GM21367 (cell line): ENCODE measurements around the gene FAM200C.
A peak's percentile ranks its signal among the peaks of the same experiment; 100 is the strongest.

Experiments used
- ATAC-seq: cut with Tn5 transposase; IDR thresholded peaks from one replicate; pipeline ENCODE4 v1.9.1; 2021; ENCODE audit not compliant: unreplicated experiment

The FAM200C gene

DNA sequence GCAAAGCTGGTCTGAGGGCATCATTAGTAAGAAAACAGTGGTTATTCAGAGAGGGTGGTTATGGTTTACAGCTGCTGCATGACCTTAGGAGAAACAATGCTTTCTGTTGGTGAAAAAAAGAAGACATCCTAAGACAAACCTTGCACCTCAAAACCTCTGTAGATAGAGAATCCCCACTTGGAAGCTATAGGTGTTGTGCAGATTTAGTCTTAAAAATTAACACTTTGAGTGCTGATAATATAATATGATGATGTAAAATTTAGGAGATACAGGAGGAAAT, 20.4 kb upstream of the FAM200C start:
- ATAC-seq: no peak

DNA sequence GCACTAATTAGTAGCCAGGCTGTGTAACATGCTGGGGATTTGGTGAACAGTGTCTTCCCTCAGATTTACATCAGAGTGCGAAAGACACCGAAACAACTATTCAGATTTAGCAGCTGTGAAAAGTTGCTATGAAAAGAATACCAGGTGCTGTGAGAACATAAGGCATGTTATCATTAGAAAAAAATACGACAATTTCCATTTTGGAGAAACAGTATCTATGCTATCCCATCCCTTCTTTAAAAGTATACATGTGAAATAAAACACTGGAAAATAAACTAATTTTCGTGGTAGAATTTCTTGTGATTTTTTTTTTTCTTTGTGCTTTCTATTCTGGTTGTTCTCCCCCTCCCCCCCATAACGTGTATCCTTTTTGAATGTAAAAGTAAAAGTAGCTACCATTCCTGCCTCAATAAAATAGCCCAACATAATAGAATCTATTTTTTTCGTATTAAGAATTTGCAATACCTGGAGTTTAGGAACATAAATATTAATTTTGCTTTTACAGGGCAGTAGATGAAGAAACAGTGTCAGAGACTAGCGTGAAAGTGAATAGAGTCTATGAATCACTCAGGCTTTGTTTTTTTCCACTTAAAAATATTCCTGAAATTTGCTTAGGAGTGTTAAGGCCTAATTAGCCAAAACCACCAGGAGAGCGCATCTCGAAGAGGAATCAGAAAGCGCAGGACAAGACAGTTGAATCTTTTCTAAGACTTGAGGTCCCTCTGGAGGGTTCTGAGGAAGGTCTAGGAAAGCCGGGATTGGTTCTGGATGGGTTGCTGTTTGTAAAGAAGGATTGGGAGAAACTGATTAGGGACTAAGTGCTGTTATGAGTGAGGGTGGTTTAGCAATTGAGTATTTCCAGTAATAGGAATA, 19.8 kb upstream of the FAM200C start:
- no peak for ATAC-seq

DNA sequence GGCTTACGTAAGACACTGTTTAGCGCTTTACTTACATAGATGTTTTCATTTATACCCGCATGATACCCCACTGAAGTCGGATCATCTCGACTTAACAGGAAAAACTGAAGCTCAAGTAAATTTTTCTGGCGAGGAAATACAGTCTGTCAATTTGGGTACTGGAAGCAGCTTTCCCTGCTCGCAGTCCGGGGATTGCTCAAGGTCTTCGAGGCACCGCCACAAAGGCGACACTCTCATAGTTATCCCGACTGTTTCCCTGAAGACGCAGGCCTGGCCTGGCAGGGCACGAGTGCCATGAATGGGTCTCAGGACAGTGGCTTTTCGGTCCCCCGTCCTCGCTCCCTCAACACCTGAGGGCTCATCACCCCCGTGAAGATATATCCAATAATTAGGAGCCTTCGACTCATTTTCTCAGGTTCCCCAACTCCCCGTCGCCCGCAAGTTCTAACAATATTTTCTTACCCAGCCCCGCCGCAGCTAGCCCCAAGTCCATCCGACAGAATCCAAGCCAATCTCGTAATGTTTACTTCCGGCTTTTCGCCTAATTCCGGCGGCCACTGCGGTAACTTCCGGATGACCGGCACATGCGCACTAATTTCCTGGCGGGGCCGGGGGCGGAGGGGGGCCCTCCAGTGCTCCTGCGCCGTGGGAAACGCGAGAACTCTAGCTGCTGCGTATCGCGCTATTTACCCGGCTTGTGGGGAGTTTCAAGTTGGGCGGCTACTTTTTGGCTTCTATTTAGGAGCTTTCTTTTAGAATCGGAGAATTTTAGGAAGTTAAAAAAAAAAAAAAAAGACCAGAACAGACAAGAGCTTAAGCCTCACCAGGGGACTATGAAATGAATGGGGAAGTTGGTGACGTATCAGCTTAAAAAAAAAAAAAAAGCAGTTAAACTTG, 19.0 kb upstream of the FAM200C start, which contains the start of gene SLU7:
Gene SLU7, minus strand, starts transcription at position 521 of the 897 bp plus-strand sequence. CDS start 3,787 bp downstream, outside the sequence.
- peak; percentile 64 for ATAC-seq

DNA sequence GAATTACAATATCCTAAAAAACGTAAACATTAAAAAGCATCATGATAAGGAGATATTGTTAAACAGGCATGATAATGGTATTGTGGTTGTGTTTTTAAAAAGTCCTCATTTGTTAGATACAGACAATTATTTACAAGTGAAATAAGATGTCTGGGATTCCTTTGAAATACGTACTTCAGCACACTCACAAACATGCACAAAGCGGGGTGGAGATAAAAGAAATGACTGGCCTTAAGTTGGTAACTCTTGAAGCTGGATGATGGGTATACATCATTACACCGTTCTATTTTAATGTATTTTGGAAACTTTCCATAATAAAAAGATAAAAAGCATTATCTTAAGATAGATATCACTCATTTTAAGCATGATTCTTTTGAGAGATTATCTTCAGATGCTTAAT, 1.0 kb downstream of the FAM200C start:
- no peak for ATAC-seq

DNA sequence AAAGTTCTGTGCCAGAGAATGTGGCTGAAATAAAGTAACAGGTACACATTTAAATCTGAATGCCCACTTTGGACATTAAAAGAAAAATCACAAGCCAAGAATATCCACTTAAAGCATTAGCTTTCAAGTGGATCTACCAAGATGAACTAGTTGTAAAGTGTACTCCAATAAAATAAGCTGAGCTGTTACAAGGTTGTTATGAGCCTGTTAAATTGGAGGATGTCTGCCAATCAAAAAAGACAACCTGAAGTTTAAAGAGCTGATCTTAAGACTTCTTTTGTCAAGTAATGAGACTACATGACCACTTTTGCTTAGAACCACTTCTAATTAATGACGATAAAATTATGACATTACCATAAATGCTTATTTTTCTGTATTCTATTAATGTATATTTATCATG, 2.4 kb downstream of the FAM200C start:
- no peak for ATAC-seq

DNA sequence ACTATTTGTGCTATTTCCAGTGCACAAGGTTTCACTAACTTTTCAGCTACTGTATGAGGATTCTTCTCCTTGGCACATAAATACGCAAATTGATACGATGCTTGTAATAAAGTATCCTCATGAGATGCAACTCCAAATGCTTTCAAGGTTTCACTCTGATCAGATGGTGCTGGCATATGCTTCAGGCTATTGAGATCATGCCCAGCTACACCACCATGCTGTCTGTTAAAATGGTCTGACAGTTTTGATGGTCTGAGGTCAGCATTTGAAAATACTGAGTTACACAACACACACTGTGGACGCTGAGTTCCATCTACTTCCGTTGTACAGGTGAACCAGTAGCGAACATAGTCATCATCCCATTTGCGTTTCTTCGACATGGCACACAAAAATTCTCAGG, 4.7 kb downstream of the FAM200C start:
- ATAC-seq: no peak

DNA sequence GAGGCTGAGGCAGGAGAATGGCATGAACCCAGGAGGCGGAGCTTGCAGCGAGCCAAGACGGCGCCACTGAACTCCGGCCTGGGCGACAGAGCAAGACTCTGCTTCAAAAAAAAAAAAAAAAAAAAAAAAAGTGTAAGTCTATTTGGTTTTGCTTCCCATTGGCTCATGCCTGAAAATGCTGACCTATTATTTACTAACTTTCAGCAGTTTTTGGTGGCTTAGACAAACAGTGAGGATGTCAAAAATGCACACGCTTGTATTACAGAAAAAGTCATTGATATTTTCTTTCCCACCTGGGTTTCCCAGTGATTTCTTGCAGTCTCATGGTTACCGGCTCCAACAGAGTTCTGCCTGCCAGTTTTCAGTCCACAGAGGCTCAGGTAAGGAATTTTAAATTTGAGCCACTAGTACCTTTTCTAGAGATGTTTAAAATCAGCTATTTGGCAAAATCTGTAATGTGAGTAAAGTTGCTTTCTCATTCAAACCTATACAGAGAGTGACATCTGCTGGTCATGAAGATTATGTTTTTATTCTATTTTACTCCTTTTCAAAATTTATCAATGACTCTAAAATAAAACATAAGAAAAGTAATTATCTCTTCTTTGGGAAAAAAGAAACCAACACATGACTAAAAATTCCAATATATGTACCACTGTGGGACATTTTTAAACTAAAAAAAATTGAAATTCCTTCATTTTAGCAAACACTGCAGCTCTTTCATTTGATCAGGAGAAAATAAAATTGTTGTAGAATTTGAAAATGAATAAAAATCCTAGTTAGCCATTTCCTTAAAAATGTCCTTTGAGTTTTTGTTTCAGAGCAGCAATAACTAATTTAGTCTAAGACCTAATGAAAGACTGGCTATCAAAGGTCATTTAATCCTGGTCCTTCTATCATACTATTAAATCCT, 8.8 kb downstream of the FAM200C start:
- no peak for ATAC-seq

DNA sequence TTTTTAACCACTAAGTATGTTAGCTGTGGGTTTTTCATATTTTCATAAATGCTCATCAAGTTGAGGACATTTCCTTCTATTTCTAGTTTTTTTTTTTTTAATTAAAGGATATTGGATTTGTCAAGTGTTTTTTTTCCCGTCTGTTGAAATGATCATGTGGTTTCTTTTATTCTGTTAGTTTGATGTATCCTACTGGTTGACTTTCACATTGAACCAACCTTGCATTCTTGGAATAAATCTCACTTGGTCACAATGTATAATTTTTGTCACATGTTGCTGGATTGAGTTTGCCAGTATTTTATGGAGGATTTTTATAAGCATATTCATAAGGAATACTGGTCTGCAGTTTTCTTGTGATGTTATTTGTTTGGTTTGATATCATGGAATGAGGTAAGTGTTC, 12.4 kb downstream of the FAM200C start:
- ATAC-seq: no peak

DNA sequence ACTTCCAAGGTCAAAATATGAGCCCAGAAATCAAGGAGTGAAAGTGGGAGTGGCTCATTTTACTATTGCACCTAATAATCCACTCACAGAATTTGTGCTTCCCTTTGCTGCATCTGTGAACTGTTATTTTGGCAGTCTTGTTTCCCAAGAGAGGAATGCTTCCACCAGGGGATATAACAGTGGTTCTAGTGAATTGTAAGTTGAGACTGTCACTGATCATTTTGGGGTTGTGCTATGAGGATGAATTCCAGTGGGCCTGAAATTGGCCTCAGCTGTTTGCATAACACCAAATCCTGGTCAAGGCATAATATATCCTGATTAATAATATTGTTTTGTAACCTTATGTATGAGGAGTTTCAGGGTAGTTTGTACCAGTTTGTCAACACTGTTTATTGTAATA, 14.4 kb downstream of the FAM200C start:
- no peak for ATAC-seq

DNA sequence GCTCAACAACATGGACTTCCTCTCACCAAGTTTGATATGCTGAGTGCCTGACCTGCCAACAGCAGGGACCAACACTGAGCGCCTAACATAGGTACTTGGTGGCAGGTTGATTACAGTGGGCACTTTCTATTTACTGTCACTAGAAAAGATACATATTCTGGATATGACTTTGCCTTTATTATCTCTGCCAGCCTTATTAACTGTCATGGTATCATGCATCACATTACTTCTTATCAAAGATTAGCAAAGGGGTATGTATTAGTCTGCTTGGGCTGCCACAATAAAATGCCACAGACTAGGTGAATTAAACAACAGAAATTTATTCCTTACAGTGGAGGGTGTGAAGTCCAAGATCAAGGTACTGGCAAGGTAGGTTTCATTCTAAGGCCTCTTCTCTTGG, 15.2 kb downstream of the FAM200C start:
- ATAC-seq: no peak

DNA sequence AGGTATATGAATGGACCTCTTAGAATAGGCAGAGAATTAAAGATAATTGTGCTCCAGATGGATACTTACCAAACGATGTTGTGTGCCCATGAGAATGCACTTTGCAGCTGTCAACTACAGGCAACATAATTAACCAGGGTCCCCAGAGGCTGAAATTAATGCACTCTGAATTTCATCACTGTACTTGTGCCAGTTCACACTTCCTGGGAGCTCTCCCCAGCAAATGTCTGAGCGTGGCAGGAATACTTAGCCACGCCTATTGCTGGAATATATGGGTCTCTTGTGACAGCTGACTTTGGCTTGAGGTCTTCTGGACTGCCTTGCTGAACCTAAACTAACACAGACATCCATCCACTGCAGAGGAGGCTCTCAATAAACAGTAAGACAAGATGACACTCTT, 17.5 kb downstream of the FAM200C start:
- ATAC-seq: no peak

DNA sequence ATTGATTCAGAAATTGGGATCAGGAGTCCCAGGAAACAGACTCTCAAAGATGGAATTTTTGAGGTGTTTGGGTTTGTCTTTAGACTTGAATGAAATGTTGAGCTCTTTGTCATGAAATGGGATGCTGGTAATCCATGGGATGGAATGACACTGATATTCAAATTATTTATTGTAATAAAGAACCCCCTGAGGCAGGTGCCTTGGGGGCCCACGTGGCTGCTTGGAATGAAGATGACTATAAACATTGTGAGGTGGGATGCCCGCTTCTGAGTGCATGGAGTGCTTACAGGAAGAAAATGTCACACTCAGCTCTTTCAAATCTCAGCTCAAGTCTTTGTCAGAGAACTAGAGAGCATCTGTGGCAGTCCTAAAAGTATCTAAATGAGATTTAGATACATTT, 19.8 kb downstream of the FAM200C start:
- ATAC-seq: no peak

DNA sequence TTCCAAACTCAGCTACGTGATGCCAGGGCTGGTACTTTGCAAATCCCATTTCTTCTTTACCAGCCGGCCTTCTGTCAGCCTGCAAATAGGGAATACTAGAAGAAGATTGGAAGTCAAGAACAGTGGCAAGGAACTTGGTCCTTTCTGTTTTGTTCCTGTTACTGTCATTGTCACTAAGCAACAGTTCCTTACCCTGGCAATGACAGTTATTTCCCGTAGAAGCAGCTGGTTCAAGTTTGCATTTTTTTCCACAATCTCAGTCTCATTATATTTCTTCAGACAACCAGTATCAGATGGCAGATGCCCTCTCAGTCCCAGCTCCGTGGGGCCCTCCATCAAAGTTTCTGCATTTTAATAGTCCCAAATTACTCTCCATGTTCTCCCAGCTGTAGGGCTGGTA, 20.3 kb downstream of the FAM200C start:
- ATAC-seq: no peak

DNA sequence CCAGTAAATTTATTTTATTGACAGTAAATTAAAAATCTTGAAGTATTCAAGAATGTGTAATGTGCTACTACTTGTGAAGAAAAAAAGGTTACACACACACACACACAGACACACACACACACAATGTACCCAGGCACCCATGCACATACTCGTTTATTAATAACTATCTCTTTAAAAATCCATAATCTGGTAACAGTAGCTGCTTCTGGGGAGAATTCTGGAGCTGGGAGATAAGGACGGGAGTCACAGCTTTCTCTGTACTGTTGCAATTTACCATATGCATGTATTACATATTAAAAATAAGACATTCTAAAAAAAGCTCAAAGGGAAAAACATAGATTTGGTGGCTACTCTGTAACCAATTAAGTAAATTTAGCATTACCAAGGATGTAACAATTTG, 21.5 kb downstream of the FAM200C start:
- no peak for ATAC-seq

DNA sequence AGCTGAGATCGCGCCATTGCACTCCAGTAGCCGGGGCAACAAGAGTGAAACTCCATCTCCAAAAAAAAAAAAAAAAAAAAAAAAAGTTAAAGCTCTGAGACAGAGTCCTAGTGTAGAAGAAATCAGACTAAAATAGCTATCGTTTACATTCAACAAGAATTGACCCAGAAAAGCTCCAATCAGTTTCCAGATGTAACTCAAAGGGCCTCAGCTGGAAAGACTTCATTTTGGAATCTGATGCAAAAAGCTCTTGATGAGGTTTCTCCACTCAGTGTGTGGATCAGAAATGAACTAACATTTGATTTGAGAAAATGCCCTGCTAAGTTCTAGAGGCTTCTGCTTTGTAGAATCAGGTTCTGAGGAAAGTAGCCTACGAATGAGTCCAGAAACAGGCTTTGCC, 22.2 kb downstream of the FAM200C start:
- ATAC-seq: no peak

DNA sequence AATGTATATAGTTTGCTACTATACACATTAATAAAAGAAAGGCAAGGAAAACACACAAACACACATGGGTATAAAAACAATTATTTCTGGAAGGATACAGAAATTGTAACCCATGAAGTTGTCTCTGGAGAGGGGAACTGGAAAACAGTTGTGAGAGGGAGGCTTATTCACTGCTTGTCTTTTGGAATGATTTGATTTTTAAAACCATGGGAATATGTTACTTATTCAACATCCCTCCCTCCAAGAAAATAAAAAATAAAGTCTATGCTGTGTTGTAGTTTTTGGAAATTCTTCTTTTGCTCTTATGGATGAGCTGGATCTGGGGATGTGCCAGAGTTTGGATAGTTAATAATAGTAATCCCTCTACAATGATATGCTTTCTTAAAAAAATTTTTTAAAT, 23.4 kb downstream of the FAM200C start:
- no peak for ATAC-seq

DNA sequence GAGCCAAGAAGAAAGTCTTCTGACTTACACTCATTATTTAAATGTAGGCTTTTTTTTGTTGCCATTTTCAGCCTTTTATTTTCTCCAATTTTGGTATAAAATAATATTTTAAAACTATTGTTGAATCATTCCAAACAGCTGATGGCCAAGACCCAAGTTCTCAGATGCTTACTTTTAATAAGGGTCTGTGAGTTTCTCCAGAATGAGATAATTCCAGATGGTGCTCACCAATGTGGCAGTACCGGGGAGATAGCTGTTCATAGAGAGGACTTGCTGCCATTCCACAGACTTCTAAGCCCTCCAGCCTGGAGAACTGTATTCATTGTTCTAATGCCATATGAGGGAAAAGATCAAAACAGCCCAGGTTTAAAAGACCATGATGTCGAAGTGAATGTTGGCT, 24.2 kb downstream of the FAM200C start:
- ATAC-seq: no peak

DNA sequence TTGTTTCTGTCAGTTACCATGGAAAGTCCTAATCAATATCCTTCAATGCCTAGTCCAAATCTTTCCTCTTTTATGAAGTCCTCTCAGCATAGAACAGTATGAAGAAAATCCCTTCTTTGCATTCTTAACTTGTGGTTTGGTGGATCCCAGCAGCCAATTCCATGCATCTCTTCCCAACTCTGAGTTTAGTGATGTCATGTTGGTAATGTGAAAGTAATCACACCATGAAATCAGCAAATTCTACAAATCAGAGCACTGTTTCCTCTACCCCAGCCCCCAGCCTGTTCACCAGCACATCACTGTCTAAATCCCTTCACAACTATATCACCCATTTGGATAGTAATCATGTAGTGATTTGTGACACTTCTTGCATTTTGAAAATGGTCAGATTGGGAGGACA, 24.7 kb downstream of the FAM200C start:
- no peak for ATAC-seq

DNA sequence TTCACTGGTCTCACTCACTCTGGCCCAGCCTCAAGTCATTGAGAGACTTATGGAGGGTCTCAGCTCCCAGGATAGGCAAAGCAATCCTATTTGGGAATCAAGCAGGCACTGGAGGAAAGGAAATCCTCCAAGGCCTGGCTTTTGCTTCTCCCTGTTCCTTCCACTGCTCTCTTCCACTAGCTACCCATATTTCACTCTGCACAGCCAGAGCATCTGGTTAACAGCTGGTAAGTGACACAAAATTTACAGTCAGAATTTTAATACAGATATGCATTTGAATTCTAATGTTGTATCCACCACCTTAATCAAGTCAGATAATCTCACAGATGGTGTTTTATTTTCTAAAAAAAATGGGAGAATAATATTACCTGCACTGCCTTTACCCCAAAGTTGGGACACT, 28.6 kb downstream of the FAM200C start:
- no peak for ATAC-seq

DNA sequence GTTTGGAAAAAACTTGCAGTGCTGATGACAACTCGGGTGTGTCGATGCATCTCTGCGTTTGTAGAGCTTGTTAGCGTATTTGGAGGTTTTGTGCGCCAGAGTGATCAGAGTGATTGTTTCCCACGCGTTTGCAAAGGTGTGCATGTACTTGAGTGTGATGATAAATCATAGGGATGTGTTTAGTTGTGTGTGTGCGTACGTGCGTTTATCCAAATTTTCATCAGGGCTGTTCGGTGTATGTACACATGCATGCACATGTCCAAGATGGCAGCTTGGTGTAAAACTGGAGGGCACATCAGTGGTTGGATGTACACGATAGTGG, 29.2 kb downstream of the FAM200C start:
- ATAC-seq: no peak

DNA sequence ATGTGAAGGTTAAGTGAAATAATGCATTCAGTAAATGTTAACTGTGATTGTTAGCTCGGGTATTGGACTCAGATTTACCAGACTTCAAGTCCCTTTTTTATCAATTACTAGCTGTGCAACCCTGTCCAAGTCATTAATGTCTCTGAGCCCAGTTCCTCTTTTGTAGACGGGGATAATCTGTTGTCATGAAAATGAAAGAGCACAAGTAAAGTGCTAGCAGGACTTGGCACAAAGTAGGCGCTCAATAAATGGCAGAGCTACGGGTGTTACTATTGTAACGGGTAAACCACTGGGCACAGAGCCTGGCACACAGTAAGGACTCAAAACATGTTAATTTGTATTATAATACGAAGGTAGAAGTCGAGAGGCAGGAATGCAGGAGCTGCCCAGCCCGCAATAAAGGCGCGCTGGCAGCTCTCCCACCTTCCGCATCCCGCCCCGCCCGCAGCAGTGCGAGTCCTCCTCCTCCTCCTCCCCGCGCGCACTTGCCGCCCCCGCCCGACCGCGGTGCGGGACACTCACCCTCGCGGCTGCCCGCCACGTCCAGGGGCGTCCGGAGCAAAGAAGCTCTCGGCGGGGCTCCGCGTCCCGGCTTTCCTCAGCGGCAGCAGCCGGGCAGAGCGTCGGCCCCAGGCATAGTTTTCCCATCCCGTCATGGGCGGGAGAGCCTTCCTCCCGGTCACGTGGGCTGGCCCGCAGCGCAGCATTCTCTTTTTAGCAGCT, 29.7 kb downstream of the FAM200C start, which contains the start of gene C1QTNF2:
Gene C1QTNF2, minus strand, starts transcription at position 637 of the 723 bp plus-strand sequence. CDS start 15,615 bp downstream, outside the sequence.
- no peak for ATAC-seq
